Esophagus muscularis mucosa (tissue), 4 donors: ENCODE results near the gene ELK4. TPM values are rescaled to one million over a fixed set of nuclear protein-coding genes. Genes with fewer than 3 reads are reported as not detected.
A peak's percentile ranks its signal among the peaks of the same experiment; 100 is the strongest.

ENCODE experiments used
- DNase-seq: peaks from one replicate; pipeline ENCODE4 v3.0.0-alpha.2; 2017; ENCODE audit errors: extremely low spot score
- H3K27ac ChIP-seq, 4 donors: fragments of 200-600 bp; sonication (generic); replicated peaks in 1 of 4; 1 replicate in 3 of 4; 2 replicates in 1 of 4; pipeline ENCODE4 v1.5.1; 2016 to 2019; ENCODE audit warnings: mild to moderate bottlenecking in 1 of 4
- H3K27me3 ChIP-seq, 4 donors: fragments of 200-600 bp; sonication (generic); one replicate each; pipeline versions ENCODE4 v1.5.1 to v1.6.0; 2016 to 2019
- H3K36me3 ChIP-seq, 4 donors: fragments of 200-600 bp; sonication (generic); one replicate each; pipeline ENCODE4 v1.5.1; 2016 to 2019
- H3K4me1 ChIP-seq, 4 donors: fragments of 200-600 bp; sonication (generic); one replicate each; pipeline ENCODE4 v1.5.1; 2016 to 2019
- H3K4me3 ChIP-seq, 4 donors: fragments of 200-600 bp; sonication (generic); 1 replicate in 2 of 4; 2 replicates in 2 of 4; pipeline ENCODE4 v1.5.1; 2016 to 2019; ENCODE audit warnings: mild to moderate bottlenecking in 4 of 4, moderate library complexity in 1 of 4
- H3K9me3 ChIP-seq, 4 donors: fragments of 200-600 bp; sonication (generic); 1 replicate in 3 of 4; 2 replicates in 1 of 4; pipeline ENCODE4 v1.5.1; 2016 to 2019
- CTCF ChIP-seq, 3 experiments: fragments of 200-600 bp in 2 of 3; fragments of 450-650 bp in 1 of 3; sonication (generic) in 2 of 3; IDR thresholded peaks; one replicate each; pipeline ENCODE4 v1.5.1; 2017 to 2019; ENCODE audit warnings: antibody characterized with exemption in 3 of 3, mild to moderate bottlenecking in 2 of 3, moderate library complexity in 1 of 3
- EP300 ChIP-seq: sonication (generic); formaldehyde crosslinking; IDR thresholded peaks from one replicate; pipeline ENCODE4 v1.6.1; 2017; ENCODE audit warnings: antibody characterized with exemption
- POLR2A ChIP-seq: fragments of 450-650 bp; IDR thresholded peaks from one replicate; pipeline ENCODE4 v1.6.1; 2017; ENCODE audit warnings: antibody characterized with exemption, moderate library complexity, mild to moderate bottlenecking, low read depth
- POLR2AphosphoS5 ChIP-seq, 2 donors: sonication (generic); formaldehyde crosslinking; IDR thresholded peaks; one replicate each; pipeline ENCODE4 v1.6.1; 2017; ENCODE audit warnings: antibody characterized with exemption in 2 of 2
- WGBS: methylation state at CpG from one replicate; pipeline ENCODE4 v1.1.5; 2018; 5-methylcytosine and 5-hydroxymethylcytosine counted together
- intact Hi-C: fragments of 100-400 bp; cut with DNase I; formaldehyde crosslinking; loops from one replicate; pipeline ENCODE4 v1.15.1; 2023
- total RNA-seq, 4 donors: library from RNA; depleted of rRNA; stranded (reverse); fragments of >200 nt; gene quantifications; one replicate each; pipeline versions ENCODE4 v1.1.0 to v1.2.1, GENCODE V29; 2016

ELK4 gene
- total RNA-seq, 4 donors from 2014 or later: 18.7 to 23.2 (median 20.5) TPM

DNA sequence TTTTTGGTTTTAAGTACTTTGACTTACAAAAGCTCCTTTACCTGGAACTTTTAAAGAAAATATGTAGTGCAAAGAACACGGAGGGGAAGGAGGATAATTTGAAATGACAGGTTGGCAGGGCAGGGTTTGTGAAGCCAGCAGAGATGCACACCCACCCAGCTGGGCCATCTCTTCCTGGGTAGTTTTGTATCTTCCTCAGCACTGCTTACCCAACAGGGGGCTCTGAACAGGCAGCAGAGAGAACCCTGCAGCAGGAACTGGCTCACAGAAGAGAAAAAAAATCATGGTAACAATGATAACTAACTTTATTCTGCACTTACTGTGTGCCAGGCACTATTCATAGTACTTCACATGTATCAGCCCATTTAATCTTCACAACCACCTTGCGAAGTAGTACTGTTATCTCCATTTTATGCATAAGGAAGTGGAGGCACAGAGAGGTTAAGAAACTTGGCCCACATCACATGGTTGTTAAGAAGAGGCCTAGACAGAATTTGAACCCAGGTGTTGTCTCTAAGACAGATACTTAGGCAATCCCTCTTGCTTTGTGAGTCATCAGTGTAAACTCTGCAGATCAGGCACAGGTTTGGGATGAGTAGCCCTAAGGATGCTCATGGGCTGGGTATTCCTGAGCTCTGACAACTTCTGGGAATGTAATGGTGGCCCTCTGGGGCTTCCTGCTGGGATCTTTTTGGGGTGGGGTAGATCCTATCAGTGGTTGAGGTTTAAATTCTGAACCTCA lies 60.8 kb downstream of the ELK4 start:
- no peak for TF ChIP-seq POLR2A
- TF ChIP-seq POLR2AphosphoS5 (IDR thresholded peaks at IDR 0.05): no peak
- no peak for TF ChIP-seq EP300
- no peak for TF ChIP-seq CTCF (IDR thresholded peaks at IDR 0.05)
- Histone ChIP-seq H3K4me1 (peaks cover 5 to 14% (median 13%) of the 10 kb centered on the region in 4 donors), H3K27me3 (peaks cover 0 to 74% (median 19%) of the 10 kb centered on the region in 4 donors), H3K4me3 (no peak overlapping the region), H3K36me3 (no peaks in the 10 kb centered on the region), H3K9me3 (no peaks in the 10 kb centered on the region), H3K27ac (no peak overlapping the region)
- intact Hi-C loops: no loop called here
- WGBS: 78% methylated on average over 2 of the region's 2 CpGs
- no peak for DNase-seq

GRCh38 chr1:205570173-205570501 lies 61.7 kb downstream of the ELK4 start:
- no peak for TF ChIP-seq CTCF (IDR thresholded peaks at IDR 0.05)
- TF ChIP-seq POLR2AphosphoS5 (IDR thresholded peaks at IDR 0.05): no peak
- no peak for TF ChIP-seq EP300
- TF ChIP-seq POLR2A: no peak
- peaks cover 5 to 14% (median 13%) of the 10 kb centered on the region in 4 donors for H3K4me1 ChIP-seq
- WGBS: 85% methylated on average over 7 of the region's 7 CpGs
- no peak for DNase-seq
- no peaks in the 10 kb centered on the region for H3K9me3 ChIP-seq
- peaks cover 0 to 75% (median 19%) of the 10 kb centered on the region in 4 donors for H3K27me3 ChIP-seq
- H3K27ac ChIP-seq: no peak overlapping the region
- intact Hi-C loops: no loop called here
- no peak overlapping the region for H3K4me3 ChIP-seq
- no peaks in the 10 kb centered on the region for H3K36me3 ChIP-seq

DNA sequence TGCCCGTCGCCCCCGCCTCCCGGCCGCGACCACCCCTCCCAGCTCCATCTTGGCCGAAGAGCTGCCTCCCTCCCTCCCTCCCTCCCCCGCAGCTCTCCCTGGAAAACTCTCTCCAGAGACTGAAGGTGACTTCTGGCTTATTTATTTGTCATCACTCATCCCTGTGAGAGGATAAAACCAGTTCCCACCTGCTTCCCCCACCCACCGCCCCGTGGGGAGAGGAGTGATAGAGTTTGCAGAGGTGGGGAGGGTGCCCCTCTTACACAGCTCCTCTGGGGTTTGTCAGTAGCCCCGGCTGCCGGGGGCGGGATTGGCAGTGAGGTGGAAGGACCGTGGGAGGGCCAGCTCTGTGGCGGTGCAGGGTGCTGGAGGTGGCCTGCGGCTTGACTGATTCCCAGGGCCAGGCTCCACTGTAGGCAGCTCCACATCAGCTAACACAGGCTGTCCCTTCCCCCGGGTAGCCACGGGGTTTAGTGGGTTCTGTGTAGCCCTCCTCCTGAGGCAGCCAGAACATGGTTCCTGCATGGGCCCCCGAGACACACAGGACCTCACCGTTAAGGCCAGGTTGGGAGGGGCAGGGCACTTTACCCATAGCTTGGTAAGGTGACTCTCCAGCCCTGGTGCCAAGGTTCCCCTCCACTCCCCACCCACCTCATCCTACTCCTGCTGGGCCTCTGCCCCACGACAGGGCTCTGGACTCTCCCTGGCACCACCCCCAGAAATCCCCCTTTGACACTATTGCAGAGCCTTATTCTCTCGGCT lies 62.2 kb downstream of the ELK4 start:
- DNase-seq: no peak
- Histone ChIP-seq H3K4me3 (peak overlapping the region; percentile 48 to 59 (median 50)), H3K9me3 (no peaks in the 10 kb centered on the region), H3K4me1 (peaks cover 5 to 14% (median 13%) of the 10 kb centered on the region in 4 donors), H3K27ac (no peak overlapping the region), H3K27me3 (peaks cover 0 to 75% (median 19%) of the 10 kb centered on the region in 4 donors), H3K36me3 (no peaks in the 10 kb centered on the region)
- intact Hi-C loops: no loop called here
- TF ChIP-seq EP300 (no peak), POLR2A (no peak), POLR2AphosphoS5 (IDR thresholded peaks at IDR 0.05) (no peak), CTCF (IDR thresholded peaks at IDR 0.05) (no peak)
- WGBS: 38% methylated on average over 4 of the region's 22 CpGs

DNA sequence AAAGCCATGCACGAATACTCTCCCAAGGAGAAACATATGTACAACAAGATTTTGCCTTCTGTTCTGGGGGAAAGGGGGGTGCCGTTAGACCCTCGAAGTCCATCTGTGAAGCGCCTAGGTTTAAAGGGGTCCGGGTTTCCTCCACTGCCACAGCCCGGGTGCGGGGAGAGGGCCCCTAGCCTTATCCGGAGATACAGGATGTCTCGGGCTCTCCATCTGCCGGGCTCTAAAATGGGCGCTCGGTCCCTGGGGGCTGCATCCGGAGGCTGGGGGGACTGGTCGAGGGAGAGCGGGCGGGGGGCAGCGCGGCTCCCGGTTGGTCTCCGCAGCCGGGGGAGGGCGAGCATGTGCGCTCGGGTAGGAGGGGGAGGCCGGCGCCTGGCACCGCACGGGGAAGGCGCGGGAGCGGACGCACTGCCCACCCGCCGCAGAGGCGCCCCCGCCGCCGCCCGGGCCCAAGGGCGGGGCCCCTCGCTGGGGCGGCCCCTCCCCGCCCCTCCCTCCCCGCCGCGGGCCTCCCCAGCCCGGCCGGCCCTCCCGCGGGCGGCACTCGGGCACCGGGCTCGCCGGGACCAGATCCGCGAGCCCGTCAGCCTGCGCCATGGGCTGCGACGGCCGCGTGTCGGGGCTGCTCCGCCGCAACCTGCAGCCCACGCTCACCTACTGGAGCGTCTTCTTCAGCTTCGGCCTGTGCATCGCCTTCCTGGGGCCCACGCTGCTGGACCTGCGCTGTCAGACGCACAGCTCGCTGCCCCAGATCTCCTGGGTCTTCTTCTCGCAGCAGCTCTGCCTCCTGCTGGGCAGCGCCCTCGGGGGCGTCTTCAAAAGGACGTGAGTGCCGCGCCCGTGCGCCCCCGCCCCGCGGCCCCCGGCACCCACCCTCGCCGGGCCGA lies 63.1 kb downstream of the ELK4 start:
- TF ChIP-seq POLR2A (no peak), CTCF (IDR thresholded peaks at IDR 0.05) (peak in 1 of 3 experiments; percentile 17), POLR2AphosphoS5 (IDR thresholded peaks at IDR 0.05) (no peak), EP300 (no peak)
- WGBS: 11% methylated on average over 23 of the region's 90 CpGs
- Histone ChIP-seq H3K4me1 (peaks cover 5 to 14% (median 13%) of the 10 kb centered on the region in 4 donors), H3K27me3 (peaks cover 0 to 80% (median 19%) of the 10 kb centered on the region in 4 donors), H3K4me3 (peak overlapping the region; percentile 48 to 59 (median 50)), H3K36me3 (no peaks in the 10 kb centered on the region), H3K27ac (no peak overlapping the region), H3K9me3 (no peaks in the 10 kb centered on the region)
- DNase-seq: no peak
- intact Hi-C loops: no loop called here
